ENCODE data around the gene CLIC5.

Gene CLIC5
- 8.6 to 44.0 (median 21.8) reads per million in 4 experiments for total RNA-seq

DNA sequence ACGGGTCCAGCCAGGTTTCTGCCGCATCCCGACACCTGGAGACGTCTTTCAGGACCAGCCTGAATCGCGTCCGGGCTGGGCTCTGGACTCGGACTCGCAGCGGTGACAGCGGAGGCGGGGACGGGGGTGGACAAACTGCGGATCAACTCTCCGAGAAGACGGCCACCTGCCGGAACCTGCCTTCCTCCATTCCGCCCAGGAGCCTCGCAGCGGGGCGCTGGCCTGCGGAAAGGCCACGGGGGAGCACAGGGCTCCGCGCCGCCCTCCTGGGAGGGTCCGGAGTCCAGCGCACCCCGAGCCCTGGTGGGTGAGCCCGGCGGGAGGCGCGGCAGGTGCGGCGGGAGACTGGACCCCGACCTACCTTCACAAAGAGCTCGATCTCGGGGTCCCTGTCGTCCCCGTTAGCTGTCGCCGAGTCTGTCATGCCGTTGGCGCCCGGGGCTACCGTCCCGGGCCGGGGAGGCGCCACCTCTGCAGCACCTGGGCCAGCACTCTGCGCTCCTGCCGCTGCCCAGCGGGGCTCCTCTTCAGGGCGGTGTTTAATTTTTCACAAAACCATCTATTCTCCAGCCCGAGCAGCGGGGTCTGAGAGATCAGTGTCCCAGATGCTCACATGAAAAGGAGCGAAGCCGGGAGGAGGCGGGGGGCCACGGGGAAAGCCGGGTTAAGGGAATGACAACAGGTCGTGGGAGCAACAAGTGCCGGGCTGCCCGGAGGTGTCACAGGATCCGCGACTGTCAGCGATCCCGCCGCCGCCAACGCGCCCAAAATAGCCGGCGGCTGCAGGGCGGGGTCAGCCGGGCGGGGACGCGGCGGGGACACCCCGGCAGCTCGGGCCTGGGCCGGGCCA, at the start of gene CLIC5:
Gene CLIC5 (minus strand): TSS at position 742 of the 850 bp plus-strand sequence. CDS start 318 bp downstream, at position 424.
- DNase-seq, result no peak

- no peak for DNase-seq
Observed at GRCh38 chr6:46062991-46063390, 47.3 kb upstream of the CLIC5 start.

- DNase-seq, result no peak
Observed at GRCh38 chr6:46062312-46062711, 46.7 kb upstream of the CLIC5 start.

GRCh38 chr6:46061497-46061896, 45.8 kb upstream of the CLIC5 start:
- DNase-seq, result no peak

- no peak for DNase-seq
Observed at GRCh38 chr6:46059608-46060007, 43.9 kb upstream of the CLIC5 start.

DNA sequence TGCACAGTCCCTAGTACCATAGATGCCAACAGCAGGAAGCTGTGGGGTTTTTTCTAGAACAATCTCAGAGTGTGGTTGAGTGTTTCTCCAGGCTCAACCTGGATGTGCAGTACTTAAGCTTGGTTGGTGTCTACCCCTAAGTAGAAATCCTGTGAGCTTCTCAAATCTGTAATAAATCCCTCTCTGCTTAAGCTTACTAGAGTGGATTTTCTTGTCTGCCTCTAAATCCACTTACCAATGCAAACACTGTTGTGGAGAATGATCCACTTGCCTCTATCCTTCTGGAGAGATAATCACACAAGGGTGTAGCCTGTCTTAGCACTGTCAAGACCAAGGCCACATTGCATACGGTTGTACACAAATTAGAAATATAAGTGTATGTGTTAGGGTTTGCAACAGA, 43.3 kb upstream of the CLIC5 start:
- no peak for DNase-seq

- no peak for DNase-seq
Observed at GRCh38 chr6:46057792-46058191, 42.1 kb upstream of the CLIC5 start.

GRCh38 chr6:46056906-46057529, 41.4 kb upstream of the CLIC5 start:
- DNase-seq, result no peak

DNA sequence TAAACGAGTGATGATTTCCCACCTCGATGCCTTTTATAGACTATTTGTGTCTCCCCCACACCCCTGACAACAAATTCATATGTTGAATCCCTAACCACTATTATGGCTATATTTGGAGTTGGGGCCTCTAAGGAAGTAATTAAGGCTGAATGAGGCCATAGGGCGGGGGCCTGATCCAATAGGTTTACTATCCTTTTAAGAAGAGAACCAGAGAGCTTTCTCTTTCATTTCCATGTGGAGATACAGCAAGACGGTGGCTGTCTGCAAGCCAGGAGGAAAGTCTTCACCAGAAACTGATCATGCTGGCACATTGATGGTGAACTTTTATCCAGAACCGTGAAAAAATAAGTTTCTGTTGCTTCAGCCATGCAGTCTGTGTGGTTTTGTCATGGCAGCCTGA, 38.9 kb upstream of the CLIC5 start:
- DNase-seq, result no peak

DNA sequence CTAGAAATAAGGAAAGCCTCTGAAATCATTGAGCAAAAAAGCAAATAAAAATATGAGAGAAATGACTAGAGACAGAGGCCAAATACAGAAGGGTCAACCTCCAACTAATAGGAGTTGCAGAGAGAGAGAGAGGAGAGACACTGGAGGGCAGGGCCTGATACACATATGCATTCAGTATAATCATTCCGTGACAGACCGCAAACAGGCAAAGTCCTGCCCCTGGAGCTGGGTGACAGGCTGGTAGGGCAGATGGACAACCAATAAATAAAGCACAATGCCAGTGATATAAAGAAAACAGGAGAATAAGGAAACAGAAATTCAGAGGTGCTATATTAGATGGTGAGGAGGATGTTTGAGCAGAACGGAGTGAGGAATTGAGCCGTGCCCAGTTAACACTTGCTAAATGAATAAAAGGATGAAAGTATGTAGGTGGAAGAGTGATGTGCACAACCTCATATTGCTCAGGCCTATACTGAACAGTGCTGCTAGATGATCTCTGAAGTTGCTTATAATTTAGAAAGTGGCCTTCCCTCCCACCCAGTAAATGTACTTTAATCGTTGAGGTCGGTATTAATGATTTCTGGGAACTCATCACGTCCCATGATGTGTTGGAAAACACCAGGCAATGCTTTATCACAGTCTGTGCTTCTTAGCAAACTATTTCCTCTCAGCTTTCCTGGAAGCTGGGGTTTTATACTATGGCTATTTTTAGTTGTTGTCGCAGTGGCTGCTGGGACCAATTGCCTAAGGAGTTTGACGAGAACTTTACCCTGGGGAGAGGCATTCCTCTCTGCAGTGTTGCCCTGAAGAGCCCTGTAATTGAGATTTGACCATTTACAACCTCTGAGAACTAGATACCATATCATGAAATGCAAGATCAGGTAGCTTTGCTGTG, 37.6 kb upstream of the CLIC5 start:
- DNase-seq, result no peak

DNA sequence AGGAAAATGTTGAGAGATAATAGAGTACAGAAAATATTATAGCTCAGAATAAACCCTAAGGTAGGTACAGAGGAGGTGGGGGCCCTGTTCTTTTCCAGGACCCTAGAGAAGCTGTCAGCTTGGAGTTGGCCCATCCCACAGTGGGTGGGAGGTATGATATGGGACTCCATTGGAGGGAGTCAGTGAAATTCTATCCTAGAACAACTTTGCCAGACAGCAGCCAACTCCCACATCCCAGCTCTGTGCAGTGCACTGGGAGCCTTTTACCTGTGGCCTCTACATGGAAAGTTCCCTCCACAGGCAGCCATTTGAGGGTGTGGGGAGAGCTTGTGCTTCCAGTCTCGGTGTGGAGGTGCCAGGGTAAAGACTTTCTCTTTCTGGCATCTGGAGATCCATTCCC, 36.8 kb upstream of the CLIC5 start:
- no peak for DNase-seq

DNA sequence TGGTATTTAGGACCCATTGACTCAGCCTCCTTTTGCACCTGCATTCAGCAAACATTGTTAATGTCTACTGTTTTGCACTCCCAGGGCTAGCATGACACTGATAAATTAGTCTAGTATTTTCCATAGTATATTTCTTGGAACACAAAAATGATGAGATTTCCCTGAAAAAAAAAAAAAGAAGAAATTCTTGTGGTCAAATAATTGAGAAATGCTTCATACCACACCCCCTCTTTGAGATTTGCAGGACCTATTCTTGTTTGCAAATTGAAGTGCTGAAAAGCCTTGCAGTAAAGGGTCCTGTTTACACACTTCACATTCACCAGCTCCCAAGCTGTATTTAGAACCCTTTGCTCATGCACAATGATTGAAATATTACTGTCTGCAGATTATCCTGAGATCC, 36.3 kb upstream of the CLIC5 start:
- no peak for DNase-seq

DNA sequence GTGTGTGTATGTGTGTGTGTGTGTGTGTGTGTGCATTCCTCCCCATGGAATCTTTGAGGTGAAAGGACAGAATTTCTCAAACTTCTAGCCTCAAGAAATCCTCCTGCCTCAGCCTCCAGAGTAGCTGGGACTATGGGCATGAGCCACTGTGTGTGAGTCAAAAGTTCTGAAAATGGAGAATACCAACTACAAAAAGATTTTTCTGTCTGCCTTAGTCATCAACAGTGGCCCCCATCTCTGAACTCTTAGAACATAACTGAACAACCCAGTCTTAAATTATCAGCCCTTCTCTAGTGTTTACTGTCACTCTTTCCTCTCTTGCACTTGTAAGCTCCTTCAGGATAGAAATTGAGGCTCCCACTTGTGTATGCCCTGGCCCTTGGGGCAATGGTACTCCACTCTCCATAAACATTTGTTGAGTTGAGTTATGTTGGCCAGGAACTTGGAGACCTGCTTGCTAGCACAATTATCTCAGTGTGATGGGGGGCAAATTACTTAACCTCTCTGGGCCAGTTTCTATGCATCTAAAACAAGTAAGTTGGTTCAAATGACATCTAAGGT, 35.3 kb upstream of the CLIC5 start:
- DNase-seq, result no peak

DNA sequence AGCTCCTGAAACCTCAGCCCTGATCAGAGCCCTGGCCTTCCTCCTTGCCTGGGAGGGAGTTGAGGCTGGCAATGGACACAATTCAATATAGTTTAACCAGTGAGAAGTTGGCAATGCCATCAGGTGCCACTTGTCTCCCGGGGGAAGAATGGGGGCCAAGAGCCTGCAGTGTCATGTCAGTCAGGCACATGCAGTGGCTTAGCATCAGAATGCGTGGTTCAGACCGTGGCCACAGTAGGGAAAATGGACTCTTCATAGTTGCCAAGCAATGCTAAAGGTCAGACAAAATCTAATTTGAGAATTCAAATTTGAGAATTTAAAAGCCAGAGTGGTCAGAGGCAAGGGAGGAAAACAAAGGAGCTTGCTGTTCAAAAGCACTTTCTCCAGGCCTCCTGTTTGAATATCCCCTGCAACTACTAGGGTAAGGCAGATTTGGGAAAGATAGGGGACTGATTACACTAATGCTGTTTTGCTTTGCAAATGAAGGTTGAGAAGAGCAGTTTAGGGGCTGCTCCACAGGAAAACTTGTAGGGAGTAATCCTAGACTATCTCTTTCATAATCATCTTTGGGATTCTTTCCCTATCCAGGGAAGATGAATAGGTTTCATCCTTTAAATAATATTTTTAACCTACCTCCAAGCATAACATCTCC, 33.1 kb upstream of the CLIC5 start:
- DNase-seq, result no peak

DNA sequence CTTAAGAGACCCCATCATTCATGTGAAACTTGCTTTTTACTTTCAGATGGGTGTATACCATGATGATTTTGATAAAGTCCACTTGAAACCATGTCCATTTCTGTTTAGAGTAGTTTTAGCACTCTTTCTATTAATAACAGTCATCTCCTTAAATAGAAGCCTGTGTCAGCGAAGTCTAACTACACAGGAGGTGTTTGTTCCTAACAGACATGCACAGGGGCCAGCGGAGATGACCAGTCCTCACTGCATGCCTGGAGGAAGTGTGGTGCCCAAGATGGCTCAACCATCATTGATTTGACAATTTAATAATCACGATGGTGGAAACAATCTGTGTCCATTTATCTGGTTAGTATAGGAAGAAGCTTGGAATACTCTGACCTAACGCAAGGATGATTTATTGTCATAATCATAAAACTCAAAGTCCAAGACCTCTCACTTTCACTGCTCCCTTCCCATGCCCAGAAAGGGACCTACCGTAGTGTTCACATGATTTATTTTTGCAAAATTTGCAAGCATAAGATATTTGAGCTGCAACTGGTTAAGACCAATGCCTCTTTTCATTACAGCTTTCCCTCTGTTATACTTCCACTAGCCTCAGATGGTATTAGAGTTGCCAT, 31.0 kb upstream of the CLIC5 start:
- DNase-seq, result no peak

DNA sequence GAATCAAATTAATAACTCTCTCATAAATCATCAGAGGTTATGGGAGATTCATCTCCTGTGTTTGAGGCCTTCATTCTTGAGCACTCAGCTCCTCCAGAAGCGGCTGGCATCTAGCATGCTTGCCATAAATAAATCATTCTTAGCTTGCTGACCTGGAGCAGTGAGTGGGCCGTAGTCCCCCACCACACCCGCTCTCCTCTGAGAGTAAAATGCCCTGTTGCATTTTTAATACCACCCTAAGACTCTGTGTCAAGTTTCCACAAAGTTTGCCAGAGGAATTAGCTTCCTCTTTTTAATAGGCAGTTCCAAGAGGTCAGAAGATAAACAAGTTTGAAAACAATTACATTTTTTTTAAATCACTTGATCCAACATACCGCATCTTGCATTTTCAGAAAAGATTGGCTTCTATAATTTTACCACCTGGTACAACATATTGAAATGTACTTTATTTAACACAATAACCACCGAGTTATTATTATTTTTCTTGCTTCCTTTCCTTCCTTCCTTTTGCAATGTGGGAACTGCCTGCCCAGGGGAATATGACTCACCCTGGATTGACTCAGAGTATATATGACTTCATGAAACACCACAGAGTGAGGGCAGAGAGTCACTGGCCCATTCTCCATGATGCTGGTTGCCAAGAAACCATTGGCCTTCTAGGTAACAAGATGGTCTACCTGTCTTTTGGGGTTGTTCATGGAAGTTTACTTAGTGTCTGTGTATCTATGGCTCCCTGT, 29.4 kb upstream of the CLIC5 start:
- no peak for DNase-seq

GRCh38 chr6:46042355-46042999, 26.8 kb upstream of the CLIC5 start:
- no peak for DNase-seq

DNA sequence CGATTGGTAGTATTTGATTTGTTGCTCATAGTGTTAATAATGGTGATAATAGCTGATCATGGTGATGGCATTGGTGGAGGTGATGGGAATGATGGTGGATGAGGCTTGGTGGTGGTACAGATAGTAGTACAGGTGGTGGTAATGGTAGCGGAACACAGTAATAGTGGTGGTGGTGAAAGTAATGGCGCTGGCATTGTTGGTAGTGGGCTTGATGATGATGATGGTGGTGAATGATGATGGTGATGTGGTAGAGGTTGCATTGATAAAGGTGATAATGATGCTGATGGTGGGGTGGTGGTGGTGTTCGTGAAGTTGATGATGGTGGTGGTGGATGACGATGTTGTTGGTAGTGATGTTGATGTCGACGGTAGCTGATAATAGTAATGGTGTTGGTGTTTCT, 24.6 kb upstream of the CLIC5 start:
- no peak for DNase-seq

GRCh38 chr6:46039646-46040045, 24.0 kb upstream of the CLIC5 start:
- no peak for DNase-seq

- DNase-seq, result no peak
Observed at GRCh38 chr6:46036911-46037310, 21.3 kb upstream of the CLIC5 start.

- DNase-seq, result no peak
Observed at GRCh38 chr6:46035242-46035641, 19.6 kb upstream of the CLIC5 start.
